KBM-7 (cell line): ENCODE results near the gene TJAP1.

Experiments used
- DNase-seq: peaks from one replicate; pipeline ENCODE4 v3.0.0-alpha.2; 2015
- in situ Hi-C: fragments of 300-500 bp; cut with MboI; formaldehyde crosslinking; loops from 2 replicates; pipeline ENCODE4 v1.14.3; 2020; ENCODE audit warnings: low sequenced_read_pairs, low pct_unique_long_range_greater_than_20kb, mixed read lengths

Gene TJAP1

DNA sequence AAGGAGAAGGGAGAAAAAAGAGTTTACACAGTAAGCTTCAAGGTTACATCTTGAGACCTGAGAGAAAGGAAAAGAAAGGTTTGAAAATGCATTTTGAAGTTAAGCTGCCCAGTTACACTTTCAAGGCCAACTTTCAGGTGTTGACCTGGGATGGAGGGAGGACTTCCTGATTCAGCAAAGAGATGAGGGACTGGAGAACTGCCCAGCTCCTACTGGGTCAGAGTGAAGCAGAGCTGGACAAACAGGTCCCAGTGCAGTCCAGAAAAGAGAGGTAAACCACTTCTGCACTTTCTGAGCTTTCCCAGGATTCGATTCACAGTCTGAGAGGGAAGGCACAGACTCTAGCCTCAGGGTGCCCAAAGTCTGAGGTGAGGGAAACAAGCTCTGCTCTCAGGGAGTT lies 6.0 kb upstream of the TJAP1 start:
- in situ Hi-C loops: no loop called here
- DNase-seq: no peak

DNA sequence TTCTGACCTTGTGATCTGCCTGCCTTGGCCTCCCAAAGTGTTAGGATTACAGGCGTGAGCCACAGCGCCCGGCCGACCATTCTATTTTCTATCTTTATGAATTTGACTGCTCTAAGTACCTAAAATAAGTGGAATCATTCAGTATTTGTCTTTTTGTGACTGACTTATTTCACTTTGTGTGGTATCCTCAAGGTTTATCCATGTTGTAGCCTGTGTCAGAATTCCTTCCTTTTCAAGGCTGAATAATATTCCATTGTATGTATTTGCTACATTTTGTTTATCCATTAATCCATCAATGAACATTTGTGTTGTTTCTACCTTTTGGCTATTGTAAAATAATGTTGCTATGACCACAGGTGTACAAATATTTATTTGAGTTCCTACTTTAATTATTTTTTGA lies 4.9 kb upstream of the TJAP1 start:
- in situ Hi-C loops: no loop called here
- DNase-seq: no peak

DNA sequence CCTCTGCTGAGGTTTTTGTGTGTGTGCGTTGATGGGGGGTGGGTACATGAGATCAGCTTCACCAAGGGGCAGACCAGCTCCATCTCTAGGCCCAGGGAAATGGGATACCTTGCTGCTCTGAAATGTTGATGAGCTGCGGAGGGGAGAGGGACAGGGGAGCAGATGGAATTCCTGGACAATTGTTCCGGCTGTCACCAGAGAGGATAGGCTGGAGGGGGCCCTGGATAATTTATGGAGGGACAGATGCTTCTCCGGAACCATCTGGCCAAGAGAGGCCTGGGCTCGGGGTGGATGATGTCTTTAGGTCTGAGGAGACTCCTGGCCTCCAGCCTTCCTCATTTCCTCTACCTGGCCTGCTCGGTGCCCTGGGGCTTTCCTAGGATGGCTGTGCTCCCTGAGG lies 1.9 kb upstream of the TJAP1 start:
- in situ Hi-C loops: no loop called here
- DNase-seq: no peak

DNA sequence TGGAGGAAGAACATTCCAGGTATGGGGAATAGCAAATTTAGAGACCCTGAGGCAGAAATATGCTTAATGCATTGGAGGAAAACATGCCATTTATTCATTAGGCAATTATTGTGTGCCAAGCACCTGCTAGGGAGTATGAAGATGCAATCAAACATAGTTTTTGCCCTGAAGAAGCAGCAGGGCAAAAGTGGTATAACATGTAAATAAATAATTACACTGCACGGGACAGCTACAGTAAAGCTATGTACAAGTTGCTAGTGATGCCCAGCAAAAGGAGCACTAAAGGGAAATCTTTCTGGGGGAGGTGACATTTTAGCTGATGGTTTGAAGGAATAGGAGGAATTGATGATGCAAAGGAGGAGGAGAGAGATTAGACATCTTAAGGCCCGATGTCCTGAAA lies 624 bp upstream of the TJAP1 start:
- no peak for DNase-seq
- in situ Hi-C loops: no loop called here

GRCh38 chr6:43478008-43478372 lies 620 bp downstream of the TJAP1 start:
- in situ Hi-C loops: no loop called here
- DNase-seq: no peak

DNA sequence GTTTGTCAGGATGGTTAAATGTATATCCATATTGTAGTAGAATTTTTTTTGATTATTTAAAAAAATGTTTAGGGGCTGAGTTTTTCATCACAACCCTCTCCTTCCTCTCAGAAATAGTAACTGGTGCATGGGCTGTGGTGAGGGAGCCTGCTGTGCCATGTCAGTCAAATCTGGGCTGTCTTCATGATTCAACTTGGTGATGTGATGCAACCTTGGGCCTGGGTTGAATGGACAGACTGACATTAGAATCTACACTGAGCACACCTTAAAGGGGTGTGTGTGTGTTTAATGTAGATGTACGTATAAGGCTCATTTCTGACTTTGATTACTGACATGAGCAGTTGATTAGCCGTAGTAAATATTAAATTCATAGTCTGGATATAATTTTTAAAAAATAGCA lies 3.7 kb downstream of the TJAP1 start:
- DNase-seq: no peak
- in situ Hi-C loops: no loop called here

GRCh38 chr6:43481591-43482236 lies 4.3 kb downstream of the TJAP1 start:
- in situ Hi-C loops: no loop called here
- DNase-seq: no peak

GRCh38 chr6:43488667-43489276 lies 11.4 kb downstream of the TJAP1 start:
- in situ Hi-C loops: no loop called here
- DNase-seq: no peak

DNA sequence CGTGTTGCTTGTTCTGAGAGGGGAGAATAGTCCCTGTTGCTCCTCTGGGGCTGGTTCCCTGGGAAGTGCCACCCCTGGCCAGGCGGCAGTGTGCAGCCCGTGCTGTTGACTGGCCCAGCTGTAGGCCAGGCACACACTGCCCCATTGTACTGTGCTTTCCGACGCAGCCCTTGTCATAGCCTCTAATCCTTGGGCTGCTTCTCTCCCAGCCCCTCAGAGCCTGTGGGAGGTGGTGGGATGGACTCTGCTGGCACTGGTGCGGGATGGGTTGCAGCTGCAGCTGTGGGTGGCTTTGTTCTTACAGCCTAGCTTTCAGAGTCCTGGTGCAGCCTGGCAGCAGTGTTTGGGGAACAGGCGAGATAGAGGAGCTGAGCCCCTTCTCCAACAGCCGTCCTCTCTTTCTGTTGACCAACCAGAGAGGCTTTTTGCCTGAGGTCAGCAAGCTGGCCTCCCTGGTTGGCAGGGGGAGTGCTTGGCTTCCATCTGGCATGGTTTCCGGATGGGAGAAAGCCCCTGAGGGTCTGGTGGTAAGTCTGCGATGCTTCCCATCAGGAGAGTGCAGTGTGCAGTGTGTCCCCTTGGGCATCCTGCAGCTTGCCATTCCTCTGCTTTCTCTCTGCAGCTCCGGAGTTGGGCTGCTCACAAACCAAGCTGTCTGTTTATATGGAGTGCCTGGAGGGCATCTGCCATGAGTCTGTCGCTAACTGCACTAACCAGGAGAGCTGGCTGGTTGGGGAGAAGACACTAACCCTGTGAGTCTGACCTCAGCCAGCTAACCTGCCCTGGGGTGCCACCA lies 12.1 kb downstream of the TJAP1 start:
- in situ Hi-C loops: no loop called here
- DNase-seq: no peak

DNA sequence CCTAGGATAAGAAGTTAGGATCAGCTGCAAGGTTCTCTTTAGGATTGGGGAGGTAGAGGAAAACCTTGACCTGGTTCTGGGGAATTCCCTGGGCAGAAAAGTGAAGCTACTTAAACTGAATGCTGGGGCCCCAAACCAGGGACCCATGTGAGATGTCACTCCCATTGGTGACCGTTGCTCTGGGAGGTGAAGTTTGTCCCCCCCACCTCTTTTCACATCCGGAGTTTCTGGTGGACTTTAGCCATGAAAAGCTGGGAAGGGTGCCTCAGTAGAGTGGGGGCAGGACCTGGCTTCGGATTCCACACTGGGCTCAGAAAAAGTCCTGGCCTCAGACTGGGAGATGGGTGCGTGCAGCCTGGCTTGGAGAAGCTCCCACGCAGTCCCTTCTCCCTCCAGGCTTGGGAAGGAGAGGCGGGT lies 13.2 kb downstream of the TJAP1 start:
- no peak for DNase-seq
- in situ Hi-C loops: no loop called here

DNA sequence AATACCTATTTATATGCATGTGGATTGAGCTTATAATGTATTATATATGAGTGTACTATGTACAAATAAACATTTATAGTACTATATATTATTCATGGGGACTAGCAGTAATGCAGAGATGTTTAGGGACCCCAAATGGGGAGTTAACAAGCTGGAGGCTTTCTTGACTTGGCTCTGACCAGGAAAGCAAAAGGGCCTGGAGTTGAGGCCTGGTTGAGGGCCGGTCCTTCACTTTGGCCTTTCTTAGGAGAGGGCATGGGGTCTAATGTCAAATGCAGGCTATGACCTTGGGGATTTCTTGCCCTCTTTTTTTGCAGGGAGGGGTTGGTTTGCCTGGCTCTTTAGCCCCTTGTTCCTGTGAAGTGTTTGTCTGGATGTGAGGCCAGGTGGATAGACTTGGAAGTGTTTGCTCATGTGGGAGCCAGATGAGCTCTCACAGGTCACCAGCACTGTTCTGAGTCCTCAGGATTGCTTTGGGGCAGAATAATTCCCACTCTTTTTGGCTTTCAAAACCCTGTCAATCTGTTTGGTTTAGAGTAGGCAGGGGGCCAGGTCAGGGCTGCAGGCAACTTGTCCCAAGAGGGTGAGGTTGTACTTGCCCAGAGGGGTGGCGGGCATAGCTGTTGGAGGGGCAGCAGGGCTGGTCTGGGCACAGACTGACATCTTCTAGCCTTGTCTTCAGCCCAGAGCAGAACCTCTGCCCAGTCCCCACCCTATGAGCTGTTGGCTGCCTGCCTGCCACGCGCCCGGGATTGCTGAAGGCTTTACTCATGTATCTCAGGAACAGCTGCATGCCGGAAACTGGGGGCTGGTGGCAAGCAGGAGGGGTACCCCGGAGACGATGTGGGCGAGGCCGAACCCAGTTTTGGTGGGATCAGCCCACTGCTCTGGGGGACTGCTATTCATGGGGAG lies 14.6 kb downstream of the TJAP1 start:
- in situ Hi-C loops: no loop called here
- DNase-seq: no peak

DNA sequence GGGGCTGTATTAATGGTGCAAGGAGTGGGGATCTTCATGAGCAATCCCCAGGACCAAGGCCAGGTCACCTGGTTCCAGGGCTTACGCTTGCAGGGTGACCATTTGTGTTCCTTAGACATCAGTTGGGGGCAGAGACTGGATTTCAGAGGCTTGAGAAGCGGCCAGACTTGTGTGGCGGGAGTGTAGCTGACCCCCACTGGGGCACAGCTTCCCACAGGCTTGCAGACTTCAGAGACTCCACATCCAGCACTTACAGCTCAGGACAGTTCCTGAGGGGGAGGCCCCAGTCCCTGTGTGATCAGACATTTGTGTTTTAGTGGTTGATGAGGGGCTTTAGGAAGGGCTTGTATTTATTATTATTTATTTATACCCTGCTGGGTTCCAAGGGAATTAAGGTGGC lies 15.3 kb downstream of the TJAP1 start:
- in situ Hi-C loops: no loop called here
- DNase-seq: no peak

GRCh38 chr6:43493230-43493629 lies 15.9 kb downstream of the TJAP1 start:
- no peak for DNase-seq
- in situ Hi-C loops: no loop called here

- in situ Hi-C loops: no loop called here
Observed at GRCh38 chr6:43493833-43494232, 16.5 kb downstream of the TJAP1 start.

DNA sequence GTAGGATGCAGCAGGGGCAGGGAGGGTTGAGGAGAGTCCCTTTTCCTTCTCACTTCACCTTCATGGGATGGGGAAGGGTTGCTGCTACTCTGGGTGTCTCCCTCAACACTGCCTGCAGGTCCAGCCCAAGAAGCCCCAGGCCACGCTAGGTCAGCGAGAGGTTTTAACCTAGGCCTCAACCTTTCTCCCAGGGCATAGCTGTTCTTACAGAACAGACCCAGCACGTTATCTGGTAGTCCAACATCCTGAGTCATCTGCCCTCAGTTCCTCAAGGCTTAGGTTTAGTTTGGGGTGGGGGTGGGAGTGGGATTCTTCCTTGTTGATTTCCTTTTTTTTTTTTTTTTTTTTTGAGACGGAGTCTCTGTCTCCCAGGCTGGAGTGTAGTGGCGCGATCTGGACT lies 17.0 kb downstream of the TJAP1 start:
- in situ Hi-C loops: no loop called here
- no peak for DNase-seq

More at GRCh38 chr6:43493833-43494232, 16.5 kb downstream of the TJAP1 start:
- no peak for DNase-seq

- no peak for DNase-seq
- in situ Hi-C loops: no loop called here
Observed at GRCh38 chr6:43494766-43495165, 17.4 kb downstream of the TJAP1 start.

GRCh38 chr6:43495409-43495941 lies 18.1 kb downstream of the TJAP1 start:
- DNase-seq: no peak
- in situ Hi-C loops: no loop called here

DNA sequence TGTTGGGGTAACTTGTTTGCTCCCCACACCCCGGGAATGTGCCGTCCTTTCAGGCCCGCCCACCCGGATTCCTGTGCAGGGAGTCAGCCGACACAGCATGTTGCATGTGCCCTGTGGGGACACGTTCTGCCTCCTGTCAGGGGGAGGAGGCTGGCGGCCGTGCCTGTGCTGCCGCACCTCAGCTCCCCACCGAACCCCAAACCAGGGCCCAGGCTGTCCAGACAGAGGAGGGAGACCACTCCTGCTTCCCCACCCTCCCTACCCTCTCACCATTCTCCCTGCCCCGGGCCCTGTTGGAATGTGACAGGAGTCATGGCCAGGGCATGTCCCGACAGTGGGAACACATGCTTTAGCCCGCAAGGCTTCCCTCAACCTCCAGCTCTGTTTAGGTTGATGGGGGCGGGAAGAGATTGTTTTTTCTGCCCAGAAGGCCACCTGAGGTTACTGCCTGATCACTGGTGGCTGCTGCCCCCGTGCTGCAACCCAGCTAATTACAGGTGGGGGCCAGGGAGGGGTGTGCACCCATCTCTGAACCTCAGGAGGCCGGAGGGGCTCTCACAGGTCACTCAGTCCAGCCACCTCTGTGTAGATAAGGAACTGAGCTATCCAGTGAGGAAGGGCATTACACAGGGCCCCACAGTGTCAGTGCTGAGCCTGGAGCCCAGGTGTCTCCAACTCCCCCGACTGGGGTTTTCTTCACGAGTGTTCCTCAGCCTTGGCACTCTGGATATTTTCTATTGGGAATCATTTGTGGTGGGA lies 19.2 kb downstream of the TJAP1 start:
- DNase-seq: no peak
- in situ Hi-C loops: no loop called here

DNA sequence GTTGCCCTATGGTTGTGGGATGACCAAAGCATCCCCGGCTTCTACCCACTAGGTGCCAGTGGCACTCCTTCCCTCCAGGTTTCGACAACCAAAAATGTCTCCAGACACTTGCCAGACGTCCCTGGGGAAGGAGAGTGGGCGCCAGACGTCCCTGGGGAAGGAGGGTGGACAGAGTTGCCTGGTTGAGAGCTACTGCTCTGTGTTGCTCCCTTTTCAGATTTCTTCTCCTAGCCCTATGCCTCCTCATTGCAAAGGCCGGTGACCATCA lies 19.7 kb downstream of the TJAP1 start:
- DNase-seq: no peak
- in situ Hi-C loops: no loop called here
